GM18909 (cell line): Measurements from ENCODE around the gene L3MBTL4.

ENCODE experiments used
- ATAC-seq: cut with Tn5 transposase; IDR thresholded peaks from one replicate; pipeline ENCODE4 v1.9.1; 2021; ENCODE audit warnings: mild to moderate bottlenecking; ENCODE audit not compliant: unreplicated experiment, poor library complexity

Gene L3MBTL4

DNA sequence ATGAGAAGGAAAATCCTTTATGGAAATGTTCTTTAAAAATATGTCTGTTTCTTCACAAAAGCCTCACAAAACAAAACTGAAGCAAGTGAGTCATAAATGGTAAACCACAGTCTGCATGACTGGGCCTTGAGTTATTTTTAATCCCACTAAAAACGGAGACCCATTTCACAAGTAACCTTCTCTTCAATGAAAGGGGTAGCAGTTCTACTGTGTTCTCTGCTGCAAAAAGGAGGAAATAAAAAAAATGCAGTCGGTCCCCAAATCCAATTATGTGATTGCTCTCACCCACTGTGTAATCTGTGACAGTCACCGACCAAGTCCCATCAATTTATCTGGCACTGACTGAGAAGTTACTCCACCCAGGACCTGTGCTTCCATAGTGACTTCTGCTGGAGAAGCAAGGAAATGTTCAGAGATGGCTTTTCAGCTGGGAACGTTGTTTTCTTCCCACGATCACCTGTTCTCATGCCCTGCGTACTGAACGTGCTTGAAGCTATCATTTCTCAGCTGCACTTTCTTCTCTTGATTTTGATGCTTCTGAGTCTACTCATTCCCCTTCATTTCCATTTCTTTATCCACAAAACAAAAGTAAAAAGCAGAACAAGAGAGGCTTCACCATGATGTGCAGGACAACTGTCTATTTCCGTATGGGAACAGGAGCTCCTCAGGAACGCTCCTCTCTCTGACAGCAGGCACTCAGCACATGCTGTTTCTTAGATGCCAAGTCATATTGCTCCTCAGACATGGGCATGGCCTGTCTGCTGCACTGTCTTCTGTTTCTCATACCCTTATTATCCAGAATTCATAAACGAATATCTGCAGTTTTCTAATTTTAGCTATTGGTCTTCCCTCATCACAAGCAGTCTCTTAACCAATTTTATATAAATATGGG, 439.4 kb downstream of the L3MBTL4 start:
- peak; percentile 68 for ATAC-seq

DNA sequence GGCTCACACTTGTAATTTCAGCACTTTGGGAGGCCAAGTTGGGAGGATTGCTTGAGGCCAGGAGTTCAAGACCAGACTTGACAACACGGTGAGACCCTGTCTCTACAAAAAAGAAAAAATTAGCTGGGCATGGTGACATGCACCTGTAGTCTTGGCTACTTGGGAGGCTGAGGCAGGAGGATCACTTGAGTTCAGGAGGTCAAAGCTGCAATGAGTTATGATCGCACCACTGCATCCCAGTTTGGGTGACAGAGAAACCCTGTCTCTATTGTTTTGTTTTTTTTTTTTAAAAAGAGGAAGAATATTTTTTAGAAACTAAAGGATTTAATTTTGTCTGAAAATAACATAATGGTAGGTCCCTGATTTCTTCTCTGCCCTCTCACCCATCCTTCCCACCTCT, 440.0 kb downstream of the L3MBTL4 start:
- ATAC-seq: no peak

DNA sequence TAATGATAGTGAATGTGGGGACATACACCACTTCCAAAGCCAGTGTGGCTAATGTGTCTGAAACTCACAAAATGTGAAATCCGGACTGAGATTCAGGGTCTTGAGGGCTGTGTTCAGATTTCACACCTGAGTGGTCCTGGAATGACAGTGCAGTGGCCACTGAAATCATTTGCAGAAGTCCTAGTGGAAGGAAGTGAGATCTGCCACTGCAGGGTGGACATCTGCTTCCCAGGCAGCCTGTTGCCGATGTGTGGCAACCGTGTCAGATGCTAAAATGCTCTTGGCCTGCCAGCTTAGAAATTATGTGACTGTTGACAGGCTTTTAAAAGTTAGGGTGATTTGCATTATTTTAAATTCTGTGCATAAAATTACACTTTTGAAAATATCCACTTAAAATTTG, 441.6 kb downstream of the L3MBTL4 start:
- peak; percentile 23 for ATAC-seq

DNA sequence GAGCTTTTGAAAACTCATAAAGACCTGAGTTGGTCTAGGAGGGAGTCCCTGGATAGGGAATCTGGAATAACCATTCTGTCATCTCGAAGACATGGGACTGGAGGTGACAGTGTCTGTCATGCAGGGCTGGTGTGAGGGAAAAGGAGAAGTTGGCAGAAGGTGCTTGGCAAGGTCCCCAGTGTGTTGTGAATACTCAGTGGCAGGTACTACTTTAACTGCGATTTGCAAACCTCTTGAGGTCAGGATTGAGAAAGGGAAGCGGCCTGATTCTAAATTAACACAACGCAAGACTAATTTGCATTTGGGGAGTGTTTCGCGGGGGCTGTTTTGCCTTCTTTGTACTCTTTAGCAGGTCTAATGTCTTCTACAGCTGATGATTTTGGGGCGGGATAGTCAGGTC, 442.4 kb downstream of the L3MBTL4 start:
- peak; percentile 59 for ATAC-seq

DNA sequence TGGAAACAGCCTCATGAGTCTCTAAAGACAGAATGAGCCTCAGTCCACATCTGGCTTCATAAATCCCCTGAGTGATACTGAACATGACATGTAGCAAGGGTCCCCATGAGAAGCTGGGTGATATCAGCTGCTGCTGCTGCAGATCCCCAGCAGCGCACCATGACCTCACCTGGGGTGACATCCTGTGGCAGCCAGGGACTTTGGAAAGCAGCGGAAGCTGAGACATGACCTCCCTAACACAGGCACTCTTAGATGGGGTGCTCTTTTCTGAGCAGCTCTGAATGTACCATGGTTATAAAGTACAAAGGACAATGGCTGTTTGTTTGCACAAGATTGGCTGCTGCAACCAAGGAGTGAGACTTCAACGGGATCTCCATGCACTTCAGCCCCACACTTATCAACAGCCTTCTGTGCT, 444.7 kb downstream of the L3MBTL4 start:
- ATAC-seq: no peak

DNA sequence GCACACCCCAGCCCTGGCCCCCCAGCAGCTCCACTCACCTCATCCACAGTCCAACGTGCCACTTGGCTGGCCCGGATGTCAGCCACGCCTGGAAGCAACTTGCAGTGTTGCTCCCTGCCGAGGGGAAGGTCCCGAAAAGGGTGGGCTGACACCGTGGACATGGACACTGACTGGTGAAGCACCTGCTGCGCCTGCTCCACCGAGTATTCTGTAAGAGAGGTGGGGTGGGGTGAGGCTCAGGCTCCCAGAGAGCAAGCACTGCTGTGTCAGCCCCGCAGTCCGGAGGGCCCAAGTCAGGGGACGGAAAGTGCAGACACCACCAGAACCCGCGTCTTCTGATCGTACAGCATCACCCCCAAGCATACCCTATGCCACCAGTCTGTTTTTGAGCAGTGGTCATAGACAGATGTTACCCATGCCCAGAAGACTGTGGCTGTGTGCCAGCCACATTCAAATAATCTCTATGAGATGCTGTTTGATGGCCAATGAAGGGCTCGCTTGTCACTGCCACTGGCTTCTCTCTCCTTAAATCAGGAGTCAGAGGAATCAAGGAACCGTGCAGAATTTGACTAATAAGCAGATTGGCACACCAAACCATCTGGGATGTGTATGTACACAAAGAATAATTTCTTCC, 445.2 kb downstream of the L3MBTL4 start:
- ATAC-seq: no peak

DNA sequence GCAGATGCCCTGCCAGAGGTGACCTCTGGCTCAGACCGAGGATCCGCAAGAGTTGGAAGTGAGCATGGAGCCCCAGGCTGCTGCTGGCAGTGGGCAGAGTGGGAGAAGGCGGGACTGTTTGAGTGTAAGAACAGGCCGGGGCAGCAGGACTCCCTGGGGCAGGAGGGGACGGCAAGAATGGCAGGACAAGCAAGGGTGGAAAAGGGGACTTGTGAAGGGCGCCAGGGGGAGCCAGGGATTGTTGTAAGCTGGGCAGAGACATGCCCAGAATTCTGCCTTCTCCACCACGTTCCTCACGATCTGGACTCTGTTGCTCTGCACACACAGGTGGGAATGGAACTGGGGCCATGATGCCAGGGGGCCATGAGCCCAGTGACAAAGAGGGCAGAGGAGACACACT, 447.0 kb downstream of the L3MBTL4 start:
- ATAC-seq: no peak

DNA sequence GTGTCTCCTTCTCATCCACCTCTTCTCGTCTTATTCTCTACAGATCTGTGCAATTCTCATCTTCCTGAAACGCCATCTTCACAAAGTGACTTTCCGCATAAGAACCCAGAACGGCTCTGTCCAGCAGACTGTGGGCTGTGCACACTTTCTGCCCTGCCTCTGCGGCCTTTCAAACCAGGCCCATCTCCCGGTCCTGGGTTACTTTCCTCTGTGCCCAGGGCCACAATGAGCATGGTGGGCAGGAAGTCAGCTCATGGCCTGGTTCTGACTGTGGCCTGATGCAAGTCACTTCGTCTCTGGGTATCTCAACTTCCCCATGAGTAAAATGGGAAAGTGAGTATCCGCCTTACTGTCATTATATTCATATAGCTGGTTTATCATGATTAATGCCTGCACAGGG, 447.7 kb downstream of the L3MBTL4 start:
- no peak for ATAC-seq

DNA sequence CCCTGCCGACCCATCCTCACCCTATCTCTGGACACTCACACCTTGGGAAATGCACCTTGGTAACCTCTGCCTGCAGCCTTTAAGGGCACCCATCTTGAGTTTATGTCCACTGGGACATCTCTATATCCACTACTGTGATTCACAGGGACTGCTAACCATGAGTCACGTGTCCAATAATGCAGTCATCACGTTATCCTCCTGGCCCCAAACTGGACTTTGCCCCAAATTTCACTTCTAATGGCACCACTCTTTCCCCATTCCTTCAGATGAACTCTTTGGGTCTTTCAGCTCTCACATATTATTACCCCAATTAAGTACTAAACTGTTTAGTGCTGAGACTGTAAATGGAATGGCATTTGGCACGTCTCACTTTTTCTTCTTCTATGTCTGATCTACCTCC, 448.2 kb downstream of the L3MBTL4 start:
- no peak for ATAC-seq

DNA sequence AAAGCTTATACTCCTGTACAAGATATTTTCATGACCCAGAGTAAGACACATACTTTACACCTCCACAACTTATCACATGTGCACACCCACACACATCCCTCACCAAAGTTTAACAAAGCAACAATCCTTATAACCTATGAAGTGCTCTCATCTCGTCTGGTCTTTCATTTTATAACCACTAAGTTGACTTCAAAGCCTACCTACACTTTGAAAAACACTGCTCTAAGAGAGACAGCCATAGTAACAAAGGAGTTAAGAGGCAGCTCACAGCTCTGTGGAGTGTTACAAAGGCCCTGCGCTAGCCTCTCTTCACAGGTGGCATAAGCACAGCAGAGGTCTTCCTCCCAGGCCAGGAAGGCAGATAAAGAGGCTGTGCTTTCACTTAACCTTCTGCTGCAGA, 449.7 kb downstream of the L3MBTL4 start:
- no peak for ATAC-seq

DNA sequence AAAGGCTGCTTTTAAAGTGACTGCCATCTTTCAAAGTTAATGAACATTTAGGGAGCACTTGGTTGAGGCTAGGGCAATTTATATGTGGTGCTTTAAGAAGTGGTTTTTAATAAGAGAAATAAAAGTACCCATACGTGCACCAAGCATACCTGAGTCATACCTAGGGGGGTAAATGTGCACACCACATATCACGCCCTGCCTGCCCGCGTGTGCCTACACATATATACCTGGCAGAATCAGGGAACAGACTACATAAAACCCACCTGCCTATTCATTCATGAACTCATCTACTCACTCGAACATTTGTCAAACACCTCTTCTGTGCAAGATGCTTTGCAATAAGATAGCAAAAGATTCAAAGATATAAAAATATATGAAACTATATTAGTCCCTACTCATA, 450.1 kb downstream of the L3MBTL4 start:
- ATAC-seq: no peak

DNA sequence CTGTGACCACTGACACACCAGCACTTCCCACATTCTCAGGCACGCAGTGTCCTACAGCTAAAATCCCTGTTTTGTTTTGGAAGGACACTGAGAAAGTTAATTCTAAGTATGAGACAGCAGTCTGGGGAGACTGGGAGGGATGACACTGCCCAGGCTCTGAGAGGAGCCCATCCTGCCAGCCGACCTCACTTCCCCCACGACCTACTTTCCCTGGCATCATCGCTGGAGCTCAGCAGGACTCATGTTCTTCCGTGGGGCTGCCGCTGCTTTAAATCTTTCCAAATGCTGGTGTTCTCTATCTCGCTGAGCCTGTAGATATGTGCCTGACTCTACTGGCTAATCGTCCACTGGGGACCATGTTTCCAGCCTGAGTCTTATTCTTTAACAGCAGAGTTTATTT, 450.6 kb downstream of the L3MBTL4 start:
- ATAC-seq: no peak

DNA sequence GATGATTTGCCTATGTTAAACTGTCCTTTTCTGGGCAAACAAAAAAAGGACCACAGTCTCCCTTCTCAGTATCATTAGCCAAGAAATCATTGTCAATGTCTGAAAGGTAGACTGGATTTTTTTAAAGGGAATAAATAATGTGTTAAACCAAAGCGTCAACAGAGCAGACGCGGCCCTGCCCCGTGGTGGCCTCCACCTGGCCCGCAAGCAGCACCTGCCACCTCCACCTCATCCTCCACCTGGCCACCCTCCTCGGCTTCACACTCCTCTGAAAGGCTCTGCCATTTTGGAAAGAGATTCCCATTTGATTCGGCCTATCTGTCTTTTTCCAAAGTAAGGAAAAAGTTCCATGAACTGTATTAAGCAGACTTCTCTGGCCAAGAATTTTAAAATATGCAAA, 451.4 kb downstream of the L3MBTL4 start:
- ATAC-seq: no peak

DNA sequence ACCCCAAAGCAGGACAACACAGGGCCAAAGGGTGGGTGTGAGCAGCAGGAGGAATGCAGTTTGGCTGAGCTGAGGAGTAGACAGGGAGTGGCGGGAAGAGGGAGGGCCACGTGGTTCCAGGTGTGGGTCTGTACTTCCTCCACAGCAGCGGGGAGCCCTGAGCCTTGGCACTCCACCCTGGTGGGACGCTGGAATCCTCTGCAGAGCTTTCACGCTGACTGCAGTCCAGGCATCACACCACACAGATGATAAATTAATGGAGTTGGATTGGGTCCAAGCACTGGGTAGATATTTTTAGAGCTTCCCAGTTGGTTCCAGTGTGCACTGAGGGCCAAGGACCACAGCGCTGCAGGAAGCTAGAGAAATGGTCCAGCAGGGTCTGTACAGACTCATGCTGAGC, 452.3 kb downstream of the L3MBTL4 start:
- ATAC-seq: no peak

DNA sequence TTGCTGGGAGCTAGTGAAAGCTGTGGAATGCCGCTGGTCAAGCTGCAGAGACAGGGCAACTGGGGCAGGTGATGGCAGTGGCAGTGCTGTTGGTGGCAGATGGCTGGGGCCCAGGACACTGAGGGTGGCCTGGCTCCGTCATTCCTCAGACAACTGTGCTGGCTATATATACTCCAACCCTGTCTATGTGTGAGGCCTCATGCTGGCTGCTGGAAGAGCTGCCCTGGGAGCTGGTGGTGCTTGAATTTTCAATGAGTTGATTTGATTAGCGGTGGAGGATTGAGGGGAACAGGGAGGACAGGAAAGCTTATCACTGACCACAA, 452.9 kb downstream of the L3MBTL4 start:
- no peak for ATAC-seq

DNA sequence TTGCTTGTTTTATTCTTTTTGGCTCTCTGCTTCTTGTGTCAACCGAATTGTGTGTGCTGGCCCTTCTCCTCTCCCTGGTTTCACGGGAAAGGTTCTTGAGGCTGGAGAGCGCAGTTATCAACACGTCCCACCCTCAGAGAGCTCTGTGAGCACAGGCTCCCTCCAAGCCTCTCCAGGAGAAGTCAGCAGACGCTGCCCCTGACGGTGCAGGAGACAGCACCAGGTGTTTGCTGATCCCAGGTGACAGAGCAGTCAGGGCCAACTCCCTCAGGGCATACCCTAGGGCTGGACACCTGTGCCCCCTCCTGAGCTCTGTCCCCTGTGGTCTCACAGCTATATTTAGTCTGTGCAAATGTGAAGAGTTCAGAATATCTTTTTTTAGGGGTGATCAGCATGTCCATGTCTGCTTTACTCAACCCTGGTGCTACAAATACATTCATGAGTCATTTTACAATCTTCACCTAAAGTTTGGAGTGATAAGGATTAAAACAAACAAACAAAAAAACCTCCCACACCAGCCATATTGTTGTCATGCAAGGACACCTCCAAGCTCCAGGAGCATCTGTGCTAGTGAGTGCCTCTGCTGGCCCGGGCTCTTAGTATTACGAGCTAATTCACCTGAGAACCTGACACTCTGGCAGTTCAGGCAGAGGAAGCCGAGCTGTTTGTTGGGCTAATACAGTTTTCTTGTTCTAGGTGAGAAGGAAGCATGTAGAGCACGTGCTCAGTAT, 453.4 kb downstream of the L3MBTL4 start:
- no peak for ATAC-seq

DNA sequence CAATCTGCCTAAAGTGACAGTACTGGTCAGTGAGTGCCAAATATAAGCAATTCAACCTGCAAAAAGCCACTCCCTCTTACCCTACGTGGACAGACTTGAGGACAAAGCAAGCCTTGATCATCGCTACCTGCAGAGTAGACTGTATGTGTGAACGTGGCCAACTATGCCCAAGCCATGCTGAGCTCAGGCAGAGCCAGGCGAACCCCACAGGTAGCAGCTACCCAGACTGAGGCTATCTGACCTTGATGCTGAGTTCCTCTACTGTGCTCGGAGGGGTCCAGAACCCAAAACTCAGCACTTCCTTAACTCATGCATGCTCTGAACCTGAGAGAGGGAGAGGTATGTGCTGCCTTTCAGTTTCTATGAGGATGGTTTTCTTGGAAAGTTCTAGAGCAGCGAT, 455.9 kb downstream of the L3MBTL4 start:
- no peak for ATAC-seq

DNA sequence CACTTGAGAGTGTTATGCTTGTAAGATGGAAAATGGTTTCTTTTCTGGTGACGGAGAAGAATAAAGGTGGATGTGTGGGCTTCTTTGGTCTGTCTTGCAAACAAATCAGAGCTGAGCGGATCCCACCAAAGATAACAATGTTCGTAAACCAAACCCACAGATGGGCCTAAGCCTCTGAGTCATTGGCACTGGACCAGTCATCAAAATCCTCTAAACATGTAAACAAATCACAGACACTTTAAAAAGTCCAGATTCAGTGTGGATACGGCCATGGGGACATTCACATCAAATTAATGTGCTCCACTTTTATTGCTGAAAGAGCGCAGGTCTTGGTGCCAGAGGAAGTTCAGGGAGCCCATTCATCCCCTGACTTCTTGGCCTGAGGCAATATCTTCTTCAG, 458.9 kb downstream of the L3MBTL4 start:
- ATAC-seq: no peak

DNA sequence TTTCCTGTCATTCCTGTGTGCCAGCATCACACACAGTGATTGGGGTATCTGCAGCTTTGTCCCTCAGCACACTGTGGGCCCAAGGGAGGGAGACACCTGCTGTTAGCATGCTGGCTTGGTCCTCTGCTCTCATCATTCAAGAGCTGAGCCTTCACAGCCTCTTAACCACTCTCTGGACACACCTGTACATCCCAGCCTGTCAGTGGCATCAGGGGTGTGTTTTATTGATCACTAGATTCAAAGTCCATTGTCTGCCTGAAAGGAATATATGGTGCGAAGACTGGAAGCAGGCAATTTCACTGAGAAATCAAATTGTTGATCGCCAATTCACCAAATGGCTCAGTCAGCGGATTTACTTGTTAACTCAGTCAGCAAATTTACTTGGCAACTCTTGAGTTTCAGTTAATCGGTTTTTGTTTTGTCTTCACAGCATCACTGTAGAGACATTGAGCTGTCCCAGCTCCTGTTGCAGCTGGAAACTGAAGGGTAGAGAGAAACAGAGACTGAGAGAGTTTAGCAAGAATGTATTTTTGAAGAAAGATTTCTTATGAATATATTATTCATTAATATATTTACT, 463.1 kb downstream of the L3MBTL4 start:
- ATAC-seq: no peak

DNA sequence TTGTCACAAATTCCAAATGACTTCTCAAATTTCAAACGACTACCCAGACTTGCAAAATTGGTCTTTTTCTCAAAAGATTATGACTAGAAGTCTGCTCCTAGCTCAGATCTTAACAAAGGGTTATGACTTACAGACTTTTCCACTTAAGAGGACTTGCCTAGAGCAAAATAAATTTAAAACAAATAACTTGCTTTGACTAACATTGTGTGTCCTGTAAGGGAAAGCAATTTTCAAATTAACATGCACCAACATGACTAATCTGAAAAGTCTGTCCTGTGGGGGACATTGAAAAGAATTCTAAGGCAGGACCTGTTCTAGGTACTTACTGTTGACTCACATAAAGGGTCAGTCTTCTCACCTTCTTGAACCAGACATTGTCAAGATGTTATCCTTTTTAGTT, 465.9 kb downstream of the L3MBTL4 start:
- ATAC-seq: no peak

DNA sequence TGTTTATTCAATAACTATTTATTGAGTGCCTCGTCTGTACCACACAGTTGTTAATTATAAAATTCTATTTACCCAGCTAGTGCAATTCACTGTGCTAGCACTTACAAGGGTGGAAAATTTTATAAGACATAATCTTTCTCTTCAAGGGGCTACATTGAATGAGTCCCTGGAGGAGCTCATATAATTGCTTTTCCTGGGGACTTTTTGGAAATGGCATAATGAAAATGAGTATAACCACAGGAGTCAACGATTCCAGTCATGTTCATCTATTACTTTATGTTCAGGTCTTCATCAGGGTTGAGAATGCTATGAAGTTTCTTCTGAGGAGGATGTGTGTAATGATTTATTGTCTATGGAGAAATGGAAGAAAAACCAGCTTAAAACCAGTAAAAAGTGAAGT, 466.5 kb downstream of the L3MBTL4 start:
- no peak for ATAC-seq
